Measurements from ENCODE around the gene ATAD3C. TPM values are rescaled to one million over a fixed set of nuclear protein-coding genes. Genes with fewer than 3 reads are reported as not detected.

Gene ATAD3C
- polyA plus RNA-seq, 1 donor (not counting 4 experiments of a cell fraction or from before 2014, with no cell fraction given), result 0.39 TPM

DNA sequence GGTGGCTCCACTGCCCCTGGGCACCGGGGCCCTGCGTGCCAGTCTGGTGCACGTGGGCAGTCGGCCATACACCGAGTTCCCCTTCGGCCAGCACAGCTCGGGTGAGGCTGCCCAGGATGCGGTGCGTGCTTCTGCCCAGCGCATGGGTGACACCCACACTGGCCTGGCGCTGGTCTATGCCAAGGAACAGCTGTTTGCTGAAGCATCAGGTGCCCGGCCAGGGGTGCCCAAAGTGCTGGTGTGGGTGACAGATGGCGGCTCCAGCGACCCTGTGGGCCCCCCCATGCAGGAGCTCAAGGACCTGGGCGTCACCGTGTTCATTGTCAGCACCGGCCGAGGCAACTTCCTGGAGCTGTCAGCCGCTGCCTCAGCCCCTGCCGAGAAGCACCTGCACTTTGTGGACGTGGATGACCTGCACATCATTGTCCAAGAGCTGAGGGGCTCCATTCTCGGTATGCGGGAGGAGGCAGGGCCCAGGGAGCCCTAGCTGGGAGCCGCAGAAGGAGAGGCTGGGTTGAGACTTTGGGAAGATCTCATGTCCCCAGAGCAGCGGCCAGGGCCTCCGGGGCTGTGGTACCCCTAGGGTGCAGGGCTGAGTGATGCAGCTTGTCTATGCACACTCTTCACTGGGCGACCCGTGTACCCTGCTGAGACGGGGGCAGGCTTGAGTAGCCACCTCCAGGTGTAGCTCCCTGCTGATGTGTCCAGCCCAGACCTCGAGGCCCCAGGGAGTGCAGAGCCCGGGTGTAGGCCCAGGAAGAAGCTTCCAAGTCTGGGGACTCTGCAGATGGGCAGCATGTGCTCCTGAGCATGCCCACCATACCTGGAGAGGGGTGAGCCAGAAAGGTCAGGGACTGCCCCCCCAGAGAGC is 12.2 kb upstream of the ATAD3C start:
- no peaks in the 10 kb centered on the region for H3K36me3 ChIP-seq (ENCODE audit: control insufficient read depth in 2 of 2, extremely low read depth in 1 of 2, insufficient read depth in 2 of 2, low read length in 2 of 2)
- DNase-seq (ENCODE audit: low read depth, low spot score) (no peak), FAIRE-seq (no peak)
- H3K27me3 ChIP-seq (ENCODE audit: control insufficient read depth, extremely low read depth, insufficient read depth, low read length), result no peaks in the 10 kb centered on the region
- no peaks in the 10 kb centered on the region for H3K9me3 ChIP-seq (ENCODE audit: control insufficient read depth, low read depth, low read length)
- H3K4me1 ChIP-seq (ENCODE audit: control insufficient read depth, extremely low read depth, insufficient read depth, low read length), result peaks cover 27% of the 10 kb centered on the region
- no peak overlapping the region for H3K9ac ChIP-seq (ENCODE audit: control insufficient read depth, extremely low read depth, insufficient read depth, low read length)
- no peaks in the 10 kb centered on the region for H3K9me1 ChIP-seq (ENCODE audit: control insufficient read depth, extremely low read depth, insufficient read depth, low read length)
- H3K27ac ChIP-seq (ENCODE audit: control insufficient read depth, insufficient read depth, low read length), result no peak overlapping the region
- H3K4me2 ChIP-seq (ENCODE audit: control insufficient read depth, extremely low read depth, insufficient read depth, low read depth, low read length), result no peak overlapping the region
- dilution Hi-C loops (cut with MboI; ENCODE audit: extremely low pct_ligation_motif_present, low sequenced_read_pairs), result no loop called here
- H2AFZ ChIP-seq (ENCODE audit: control insufficient read depth, low read length), result no peak overlapping the region
- no peaks in the 10 kb centered on the region for H3K79me2 ChIP-seq (ENCODE audit: control insufficient read depth, insufficient read depth, low read length)
- H4K20me1 ChIP-seq (ENCODE audit: control insufficient read depth, extremely low read depth, insufficient read depth, low read length), result peaks cover 2% of the 10 kb centered on the region
- TF ChIP-seq CTCF (optimal IDR thresholded peaks at IDR 0.05 in 1 of 3, IDR thresholded peaks at IDR 0.05 in 1 of 3, conservative IDR thresholded peaks at IDR 0.05 in 1 of 3; ENCODE audit: extremely low read depth in 1 of 3, insufficient read depth in 2 of 3, low read length in 3 of 3), result no peak
- TF ChIP-seq EZH2 (IDR thresholded peaks at IDR 0.05; ENCODE audit: low read length), result no peak
- no peak overlapping the region for H3K4me3 ChIP-seq (ENCODE audit: control insufficient read depth in 2 of 3, extremely low read depth in 1 of 3, insufficient read depth in 2 of 3, low read depth in 1 of 3, low read length in 3 of 3)

- Histone ChIP-seq H3K79me2 (ENCODE audit: control insufficient read depth, insufficient read depth, low read length) (no peaks in the 10 kb centered on the region), H3K4me1 (ENCODE audit: control insufficient read depth, extremely low read depth, insufficient read depth, low read length) (peaks cover 27% of the 10 kb centered on the region), H4K20me1 (ENCODE audit: control insufficient read depth, extremely low read depth, insufficient read depth, low read length) (peaks cover 2% of the 10 kb centered on the region), H3K4me3 (ENCODE audit: control insufficient read depth in 2 of 3, extremely low read depth in 1 of 3, insufficient read depth in 2 of 3, low read depth in 1 of 3, low read length in 3 of 3) (no peak overlapping the region), H3K9me3 (ENCODE audit: control insufficient read depth, low read depth, low read length) (no peaks in the 10 kb centered on the region), H3K36me3 (ENCODE audit: control insufficient read depth in 2 of 2, extremely low read depth in 1 of 2, insufficient read depth in 2 of 2, low read length in 2 of 2) (no peaks in the 10 kb centered on the region), H3K27ac (ENCODE audit: control insufficient read depth, insufficient read depth, low read length) (no peak overlapping the region), H3K9me1 (ENCODE audit: control insufficient read depth, extremely low read depth, insufficient read depth, low read length) (no peaks in the 10 kb centered on the region), H3K4me2 (ENCODE audit: control insufficient read depth, extremely low read depth, insufficient read depth, low read depth, low read length) (no peak overlapping the region), H3K9ac (ENCODE audit: control insufficient read depth, extremely low read depth, insufficient read depth, low read length) (no peak overlapping the region), H3K27me3 (ENCODE audit: control insufficient read depth, extremely low read depth, insufficient read depth, low read length) (no peaks in the 10 kb centered on the region), H2AFZ (ENCODE audit: control insufficient read depth, low read length) (no peak overlapping the region)
- no peak for TF ChIP-seq EZH2 (IDR thresholded peaks at IDR 0.05; ENCODE audit: low read length)
- TF ChIP-seq CTCF (optimal IDR thresholded peaks at IDR 0.05 in 1 of 3, IDR thresholded peaks at IDR 0.05 in 1 of 3, conservative IDR thresholded peaks at IDR 0.05 in 1 of 3; ENCODE audit: extremely low read depth in 1 of 3, insufficient read depth in 2 of 3, low read length in 3 of 3), result no peak
- dilution Hi-C loops (cut with MboI; ENCODE audit: extremely low pct_ligation_motif_present, low sequenced_read_pairs), result no loop called here
- DNase-seq (ENCODE audit: low read depth, low spot score) (no peak), FAIRE-seq (no peak)
Measured at GRCh38 chr1:1437904-1438376, 11.5 kb upstream of the ATAD3C start.
